Activated CD4-positive, alpha-beta T cell treated with anti-CD3 and anti-CD28 coated beads, Interleukin-10, Interleukin-2, amounts not matched to agents 100 ng/mL and 50 ng/mL, durations not matched to agents 16 hours and 8 hours (primary cell): Measurements from ENCODE around the gene TPM2.
A peak's percentile ranks its signal among the peaks of the same experiment; 100 is the strongest.

Experiments used
- DNase-seq: peaks from one replicate; pipeline ENCODE4 v3.0.0-alpha.2; 2020

TPM2 gene

DNA sequence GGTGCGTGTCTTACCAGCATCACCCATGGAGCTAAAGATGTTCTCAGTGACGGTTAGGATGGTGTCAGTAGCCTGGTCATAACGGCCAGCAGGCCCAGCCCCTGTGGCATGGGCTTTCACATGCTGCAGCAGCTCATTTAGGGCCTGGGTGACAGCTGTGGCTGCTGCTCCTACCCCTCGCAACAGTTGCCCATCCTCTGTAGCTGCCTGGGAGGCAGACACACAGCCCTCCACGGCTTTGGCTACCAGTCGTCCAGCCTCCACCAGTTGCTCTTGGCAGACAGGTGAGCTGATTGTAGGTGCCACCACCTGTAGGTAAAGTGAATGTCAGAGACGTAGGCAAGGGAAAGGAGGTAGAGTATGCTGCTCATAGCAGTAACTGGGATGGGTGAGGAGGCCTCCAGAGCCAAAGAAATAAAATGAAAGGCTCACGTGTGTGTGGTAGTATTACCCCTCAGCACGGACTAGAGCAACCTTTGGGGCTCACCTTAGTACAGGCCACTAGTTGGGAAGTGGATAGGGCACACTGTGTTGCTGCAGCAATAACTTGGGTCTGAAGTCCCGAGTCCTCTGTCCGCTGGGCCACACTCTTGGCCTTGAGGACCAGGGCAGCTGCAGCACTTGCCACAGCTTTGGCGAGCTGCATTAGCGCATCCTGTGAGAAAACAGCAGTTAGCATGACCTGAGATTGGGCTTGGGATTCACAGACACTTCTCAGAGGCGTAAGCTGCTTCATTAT lies 27.6 kb upstream of the TPM2 start:
- no peak for DNase-seq

DNA sequence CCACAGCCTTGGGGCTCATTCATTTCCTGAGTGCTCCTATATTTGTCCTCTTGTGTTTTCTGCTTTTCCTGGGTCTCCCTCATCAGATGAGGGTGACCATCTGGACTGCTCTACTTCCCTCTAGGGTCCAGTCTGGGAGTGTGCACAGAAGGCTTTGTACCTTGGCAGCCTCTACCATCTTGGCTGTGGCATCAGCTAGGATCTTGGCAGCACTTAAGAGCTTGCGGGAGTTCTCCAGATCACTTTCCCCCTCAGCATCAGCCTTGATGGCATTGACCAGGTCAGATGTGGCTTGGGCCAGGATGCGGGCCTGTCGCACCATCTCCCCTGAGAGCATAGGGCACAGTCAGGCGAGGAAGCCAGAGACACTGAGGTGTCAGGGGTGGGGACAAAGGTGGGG lies 26.5 kb upstream of the TPM2 start:
- no peak for DNase-seq

DNA sequence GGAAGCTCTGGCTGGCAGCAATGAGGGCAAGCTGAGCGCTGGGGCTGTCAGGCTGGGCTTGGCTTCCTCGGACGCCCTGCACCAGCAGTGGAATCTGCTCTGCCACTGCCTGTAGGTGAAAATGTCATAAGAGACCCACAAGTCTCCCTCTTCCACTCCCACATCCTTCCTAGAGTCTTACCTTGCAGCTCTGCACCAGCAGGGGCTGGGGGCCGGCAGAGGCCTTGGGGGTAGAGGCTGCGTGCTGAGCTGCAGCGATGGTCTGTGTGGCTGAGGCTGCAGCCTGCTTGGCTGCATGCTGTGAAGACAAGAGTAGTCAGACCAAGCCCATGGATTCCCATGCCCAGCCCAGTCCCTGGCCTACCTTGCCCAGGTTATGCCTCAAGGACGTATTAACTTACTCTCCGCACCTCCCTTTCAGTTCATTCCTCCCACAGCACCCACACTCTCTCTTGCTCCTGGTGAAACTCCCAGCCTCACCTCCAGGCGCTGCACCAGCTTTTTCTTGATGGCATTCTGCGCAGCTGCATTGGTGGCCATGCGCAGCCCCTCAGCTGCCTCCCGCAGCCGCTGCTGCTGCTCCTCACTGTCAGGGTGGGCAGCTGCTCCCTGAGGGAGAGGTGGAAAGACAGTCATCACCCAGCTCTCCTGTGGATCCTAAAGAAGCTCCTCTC lies 25.0 kb upstream of the TPM2 start:
- no peak for DNase-seq

DNA sequence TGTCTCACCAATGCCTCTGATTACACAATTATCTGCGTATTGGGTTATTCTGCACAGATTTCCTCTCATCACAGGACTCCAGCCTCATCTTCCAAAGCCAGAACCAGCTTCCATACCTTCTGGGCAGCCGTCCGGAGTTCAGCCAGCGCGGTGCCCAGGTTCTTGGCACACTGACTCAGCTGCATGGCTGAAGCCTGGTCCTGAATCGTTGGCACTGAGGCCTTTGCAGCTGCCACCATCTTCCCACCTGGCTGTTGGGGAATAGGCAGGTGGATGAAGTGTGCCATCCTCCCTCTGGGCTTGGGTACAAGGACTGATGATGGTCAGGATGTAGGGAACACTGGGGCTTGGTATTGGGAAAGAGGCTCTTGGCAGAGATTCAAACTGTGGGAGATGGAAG lies 24.4 kb upstream of the TPM2 start:
- DNase-seq: no peak

DNA sequence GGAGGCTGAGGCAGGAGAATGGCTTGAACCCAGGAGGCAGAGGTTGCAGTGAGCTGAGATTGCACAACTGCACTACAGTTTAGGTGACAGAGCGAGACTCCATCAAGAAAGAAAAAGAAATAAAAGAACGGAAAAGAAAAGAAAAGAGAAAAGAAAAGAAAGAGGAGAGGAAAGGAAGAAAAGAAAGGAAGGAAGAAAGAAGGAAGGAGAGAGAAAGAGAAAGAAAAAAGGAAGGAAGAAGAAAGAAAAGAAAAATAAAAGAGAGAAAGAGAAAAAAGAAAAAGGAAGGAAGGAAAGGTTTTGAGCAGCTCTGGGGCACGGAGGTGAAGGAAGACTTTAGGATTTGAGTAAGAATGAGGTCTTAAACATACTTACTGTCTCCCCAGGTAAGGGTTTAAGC lies 23.9 kb upstream of the TPM2 start:
- no peak for DNase-seq

DNA sequence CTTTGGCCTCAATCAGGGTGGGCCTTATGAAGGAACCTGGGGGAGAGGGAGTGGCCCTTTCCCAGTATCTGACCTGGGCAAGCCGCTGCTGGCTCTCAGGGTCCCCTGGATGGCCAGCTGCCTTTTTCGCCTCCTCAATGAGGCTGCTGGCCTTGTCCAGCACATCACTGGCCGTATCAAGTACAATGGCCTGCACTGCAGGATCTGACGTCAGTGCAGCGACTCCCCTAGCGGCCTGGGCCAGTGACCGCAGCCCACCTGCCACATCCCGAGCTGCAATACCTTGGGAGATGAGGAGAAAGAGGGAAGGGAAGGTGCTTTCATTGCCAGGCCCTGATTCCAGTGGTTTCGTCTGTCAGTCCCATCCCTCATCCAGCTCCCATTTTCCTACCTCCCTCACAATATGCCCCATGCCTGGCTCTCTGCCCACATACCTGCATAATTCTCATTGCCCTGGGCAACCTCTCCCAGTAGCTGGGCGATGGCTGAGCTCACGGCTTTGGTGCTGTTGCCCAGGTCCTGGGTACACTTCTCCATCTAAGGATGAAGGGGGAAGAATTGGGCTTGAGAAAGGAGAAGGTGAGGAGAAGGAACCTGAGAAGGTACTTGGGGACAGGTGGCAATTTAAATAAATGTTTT lies 23.2 kb upstream of the TPM2 start:
- no peak for DNase-seq

DNA sequence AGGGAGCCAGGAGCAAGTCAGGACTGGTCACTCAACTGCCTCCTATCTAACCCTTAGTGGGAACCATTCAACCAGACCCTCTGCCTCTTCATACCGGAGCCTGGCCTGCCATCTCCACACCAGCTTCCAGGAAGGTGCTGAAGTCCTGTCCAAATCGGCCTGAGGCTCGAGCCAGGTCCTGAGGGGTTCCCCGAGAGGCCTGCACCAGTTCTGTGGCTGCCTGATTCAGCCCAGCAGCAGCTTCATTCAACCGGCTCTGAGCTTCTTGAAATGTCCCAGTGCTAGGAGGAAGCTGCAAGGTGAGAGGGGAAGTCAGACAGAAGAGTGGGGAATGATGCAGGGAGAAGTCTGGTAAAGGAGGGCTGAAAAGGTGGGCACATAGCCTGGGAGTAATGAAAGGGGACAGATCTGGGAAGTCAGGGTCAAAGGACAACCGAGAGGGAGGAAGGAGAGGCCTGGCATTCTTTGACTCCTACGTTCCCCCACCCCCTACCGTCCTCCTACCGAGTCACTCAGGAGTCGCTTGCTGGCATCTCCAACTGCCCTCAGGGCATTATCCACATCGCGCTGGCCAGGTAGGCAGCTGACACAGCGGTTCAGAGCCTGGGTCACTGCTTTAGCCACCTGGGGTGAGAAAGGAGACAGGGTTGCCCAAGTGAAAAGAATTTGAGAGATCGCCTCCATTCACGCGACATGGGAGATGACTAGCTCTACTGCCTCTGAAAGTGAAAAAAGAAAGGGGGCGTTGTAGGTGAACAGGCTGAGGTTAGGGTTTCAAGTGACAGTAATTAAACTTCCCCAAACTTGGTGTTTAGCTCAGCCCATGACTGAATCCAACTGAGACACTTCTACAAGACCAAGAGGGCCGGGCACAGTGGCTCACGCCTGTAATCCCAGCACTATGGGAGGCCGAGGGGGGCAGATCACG lies 22.0 kb upstream of the TPM2 start:
- DNase-seq: no peak

DNA sequence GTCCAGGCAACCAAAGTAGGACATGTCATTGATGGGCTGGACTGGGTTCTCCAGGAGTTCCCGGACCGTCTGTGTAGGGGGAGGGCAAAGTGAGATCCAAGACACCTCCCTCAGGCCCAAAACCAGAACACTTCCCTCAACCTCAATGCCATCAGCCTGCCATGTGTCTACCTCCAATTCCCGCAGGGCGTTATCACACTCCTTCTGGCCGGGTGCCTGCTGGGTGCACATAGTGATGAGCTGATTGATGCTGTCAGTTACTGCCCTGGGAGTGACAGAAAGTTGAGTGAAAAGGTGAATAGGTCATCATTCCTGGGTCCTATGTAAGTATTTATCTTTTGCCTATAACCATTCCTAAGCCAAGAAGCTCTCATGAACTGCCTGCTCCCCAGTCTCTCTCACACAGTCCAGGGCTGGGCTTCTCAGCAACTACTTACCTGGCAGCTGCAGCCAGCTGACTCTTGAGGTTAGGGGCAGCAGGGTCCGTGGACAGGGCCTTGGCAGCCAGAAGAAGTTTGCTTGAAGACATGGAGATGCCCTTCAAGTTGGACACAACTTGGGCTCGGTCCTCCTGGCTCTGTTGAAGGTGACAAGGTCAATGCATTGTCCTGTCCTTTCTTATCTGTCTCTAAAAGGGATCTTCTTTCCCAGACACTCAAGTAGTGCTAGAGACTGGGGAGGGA lies 21.2 kb upstream of the TPM2 start:
- DNase-seq: no peak

DNA sequence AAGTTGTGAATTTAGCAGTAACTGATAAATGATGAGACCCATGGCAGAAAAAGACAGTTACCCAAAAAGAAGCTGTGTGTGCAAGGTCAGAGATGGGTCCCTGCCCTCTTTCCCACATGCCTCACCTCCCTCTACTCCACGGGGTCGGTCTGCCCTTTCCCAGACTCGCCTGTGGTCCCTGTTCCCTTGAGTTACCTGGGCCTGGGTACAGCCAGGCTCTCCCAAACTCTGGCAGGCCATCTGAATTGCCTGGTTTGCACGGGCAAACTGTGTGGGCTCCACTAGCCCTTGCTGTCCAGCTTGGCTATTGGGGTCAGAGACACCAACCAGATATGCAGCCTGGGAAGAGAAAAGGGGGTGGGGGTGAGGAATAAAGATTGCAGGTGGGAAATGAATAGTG lies 18.4 kb upstream of the TPM2 start:
- no peak for DNase-seq

DNA sequence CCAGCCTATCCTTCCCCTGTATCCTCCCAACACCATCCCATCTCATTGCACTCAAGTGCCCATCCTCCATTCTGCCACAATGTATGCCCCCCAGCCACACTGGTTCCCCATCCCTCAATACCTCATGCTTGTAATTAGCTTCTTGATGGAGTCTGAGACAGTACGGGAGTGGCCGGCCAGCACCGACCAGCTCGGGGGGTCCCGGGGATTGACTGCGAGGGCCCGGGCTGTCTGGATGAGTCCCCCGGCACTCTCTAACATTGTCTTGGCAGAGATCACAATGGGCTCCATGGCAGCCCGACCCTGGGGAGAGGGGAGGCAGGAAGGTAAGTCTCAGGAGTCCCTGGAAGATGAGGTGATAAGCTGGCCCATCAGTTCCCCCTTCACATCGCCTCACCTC lies 17.2 kb upstream of the TPM2 start:
- no peak for DNase-seq

DNA sequence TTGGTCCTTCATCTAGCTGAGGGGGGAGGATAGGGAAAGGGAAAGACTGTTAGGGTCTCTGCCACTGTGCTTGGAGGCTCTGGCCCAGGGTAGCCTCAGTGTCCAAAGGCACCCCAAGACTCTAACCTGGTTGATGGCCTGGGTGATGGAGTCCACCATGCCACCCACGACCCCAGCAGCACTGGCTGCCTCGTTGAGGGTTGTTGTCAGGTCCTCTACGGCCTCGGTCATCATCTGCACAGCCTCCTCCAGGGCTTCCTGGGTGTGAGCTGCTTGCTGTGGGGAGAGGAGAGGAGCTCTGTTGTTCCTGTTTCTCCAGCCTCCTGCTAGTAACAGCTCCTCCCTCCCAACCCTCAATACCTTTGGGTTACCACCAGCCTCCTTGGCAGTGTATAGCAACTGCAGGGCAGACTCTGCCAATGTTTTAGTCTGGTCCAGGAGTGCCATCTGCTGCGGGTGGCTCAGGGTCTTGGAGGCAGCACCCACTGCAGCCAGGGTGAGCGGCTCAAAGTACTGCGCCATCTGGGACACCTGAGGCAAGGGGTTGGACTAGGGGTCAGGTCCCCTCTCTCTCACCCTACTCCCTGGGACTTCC lies 16.2 kb upstream of the TPM2 start:
- no peak for DNase-seq

DNA sequence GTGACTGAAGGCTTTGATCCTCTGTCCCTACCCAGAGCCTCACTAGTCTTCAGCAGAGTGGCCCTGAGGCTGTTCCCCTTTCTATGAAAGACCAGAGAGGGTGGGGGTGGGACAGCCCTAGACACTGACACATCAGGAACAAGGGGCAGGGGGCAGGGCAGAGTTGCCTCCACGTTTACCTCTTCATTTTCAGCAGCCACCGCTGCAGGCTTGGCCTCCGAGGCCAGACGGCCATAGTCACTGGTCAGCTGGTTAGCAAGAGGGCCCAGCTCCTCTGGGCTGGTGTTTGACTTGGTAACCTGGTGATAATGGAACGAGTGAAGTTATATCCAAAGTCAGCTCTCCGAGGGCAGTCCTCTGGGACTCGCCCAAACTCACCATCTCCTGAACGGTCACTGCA lies 15.6 kb upstream of the TPM2 start:
- DNase-seq: no peak

DNA sequence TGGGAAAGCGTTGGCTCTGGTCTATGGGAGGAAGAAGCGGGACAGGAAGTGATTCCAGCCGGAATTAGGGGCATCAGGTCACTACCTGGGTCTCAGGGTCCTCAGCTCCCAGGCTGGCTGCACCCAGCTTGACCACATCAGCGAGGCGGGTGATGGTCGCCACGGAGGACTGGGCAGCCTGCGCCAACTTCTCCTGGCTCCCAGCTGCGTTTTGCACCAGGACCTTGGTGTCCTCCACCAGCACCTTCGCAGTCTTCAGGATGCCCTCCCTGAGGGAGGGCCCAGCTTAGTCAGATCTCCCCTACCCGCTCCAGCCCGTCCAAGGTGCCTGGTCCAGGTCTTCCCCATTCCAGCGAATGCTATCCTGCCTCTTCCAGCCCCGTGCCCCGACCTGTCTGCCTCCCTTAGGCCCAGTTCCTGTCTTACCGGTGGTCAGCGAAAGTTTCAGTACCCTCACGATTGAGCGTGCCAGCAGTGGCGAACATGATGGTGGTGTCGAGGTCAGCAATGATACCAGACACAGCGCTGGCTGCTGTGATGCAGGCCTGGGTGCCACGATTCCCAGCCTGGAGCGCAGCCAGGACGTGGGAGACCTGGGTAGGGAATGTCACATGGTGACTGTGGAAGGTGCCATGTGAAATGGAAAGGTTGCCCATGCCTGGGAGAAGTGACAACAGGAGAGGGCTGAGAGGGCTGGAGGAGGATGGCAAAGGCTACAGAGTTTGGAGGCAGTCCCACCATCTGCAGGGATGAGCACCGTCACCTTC lies 14.4 kb upstream of the TPM2 start:
- no peak for DNase-seq

DNA sequence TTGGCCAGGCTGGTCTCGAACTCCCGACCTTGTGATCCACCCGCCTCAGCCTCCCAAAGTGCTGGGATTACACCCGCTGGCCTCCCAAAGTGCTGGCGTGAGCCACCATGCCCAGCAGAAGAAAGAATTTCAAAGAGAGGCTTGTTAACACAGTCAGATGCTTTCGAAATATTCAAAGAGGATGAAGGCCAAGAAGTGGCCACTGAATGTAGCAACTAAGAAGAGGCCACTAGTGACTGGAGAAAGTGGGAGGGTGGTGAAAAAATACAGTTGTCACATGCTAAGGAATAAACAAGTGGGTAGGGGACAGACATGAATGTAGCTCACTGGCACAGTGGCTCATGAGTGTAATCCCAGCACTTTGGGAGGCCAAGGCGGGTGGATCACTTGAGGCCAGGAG lies 13.0 kb upstream of the TPM2 start:
- DNase-seq: no peak

DNA sequence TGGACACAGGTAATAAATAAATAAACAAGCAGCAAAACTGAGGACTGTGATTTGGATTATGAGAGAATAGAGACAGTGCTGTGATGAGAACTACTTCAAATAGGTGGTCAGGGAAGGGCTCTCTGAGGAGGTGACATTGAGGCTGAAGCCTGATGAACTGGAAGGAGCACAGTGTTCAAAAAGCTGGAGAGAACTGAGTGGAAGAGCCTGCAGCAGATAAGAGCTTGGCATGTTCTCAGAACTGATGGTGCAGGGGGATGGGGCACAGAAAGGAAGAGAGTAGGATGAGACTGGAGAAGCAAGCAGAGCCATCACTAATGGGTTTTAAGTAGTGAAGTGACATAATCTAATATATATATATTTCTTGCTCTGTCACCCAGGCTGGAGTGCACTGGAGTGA lies 11.2 kb upstream of the TPM2 start:
- DNase-seq: no peak

DNA sequence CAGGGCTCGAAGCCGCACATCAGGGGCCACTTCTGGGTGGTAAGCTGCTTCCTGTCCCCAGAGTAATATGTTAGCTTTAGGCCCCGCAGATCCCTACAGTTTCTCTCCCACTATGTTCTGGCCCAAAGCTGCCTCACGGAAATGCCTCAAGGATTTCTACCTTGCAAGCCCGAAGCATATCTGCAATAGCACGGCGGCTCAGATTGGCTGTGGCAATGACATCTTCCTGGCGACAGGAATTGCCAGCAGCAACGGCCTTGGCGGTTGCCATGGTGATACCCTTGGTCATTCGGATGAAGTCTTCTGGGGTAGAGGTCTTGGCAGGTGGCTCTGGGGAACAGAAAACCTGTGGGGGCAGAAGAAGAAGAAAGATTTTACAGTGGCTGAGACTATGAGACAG lies 10.3 kb upstream of the TPM2 start:
- DNase-seq: no peak

DNA sequence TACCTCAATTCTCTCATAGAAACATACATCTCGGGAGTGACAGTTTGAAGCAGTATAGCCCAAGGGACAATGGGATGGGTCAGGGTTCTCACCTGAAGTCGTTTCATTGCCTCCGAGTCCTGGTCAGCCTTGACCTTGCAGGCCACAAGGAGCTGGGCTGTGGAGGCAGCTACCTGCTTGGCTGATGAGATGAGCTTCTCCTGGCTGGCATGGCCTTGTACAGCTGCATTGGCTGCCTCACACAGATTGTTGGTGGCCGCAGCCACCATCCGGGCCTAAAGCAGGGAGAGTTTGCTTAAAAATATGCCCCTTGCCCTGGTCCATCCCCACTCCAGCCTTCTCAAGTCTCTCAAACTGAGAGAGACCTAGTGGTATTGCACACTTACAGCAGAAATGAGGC lies 8.5 kb upstream of the TPM2 start:
- DNase-seq: no peak

DNA sequence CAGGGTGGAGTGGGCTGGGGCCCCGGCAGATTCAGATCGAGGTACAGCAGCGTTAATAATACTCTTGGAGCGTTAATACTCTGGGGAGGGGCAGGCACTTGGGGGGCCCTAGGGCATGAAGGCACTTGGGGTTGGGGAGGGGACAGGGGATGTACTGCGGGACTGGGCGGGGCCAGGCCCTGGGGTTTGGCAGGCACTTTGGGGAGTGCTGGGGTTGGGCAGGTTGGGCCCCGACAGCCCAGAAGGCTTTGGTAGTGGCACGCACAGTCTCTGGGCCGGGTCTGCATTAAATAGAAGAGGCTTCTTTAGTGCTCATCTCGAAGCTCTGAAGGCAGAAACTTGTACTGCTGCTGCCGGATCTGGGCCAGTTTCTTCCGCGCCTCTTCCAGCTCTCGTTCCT lies 7.8 kb upstream of the TPM2 start:
- DNase-seq: no peak

DNA sequence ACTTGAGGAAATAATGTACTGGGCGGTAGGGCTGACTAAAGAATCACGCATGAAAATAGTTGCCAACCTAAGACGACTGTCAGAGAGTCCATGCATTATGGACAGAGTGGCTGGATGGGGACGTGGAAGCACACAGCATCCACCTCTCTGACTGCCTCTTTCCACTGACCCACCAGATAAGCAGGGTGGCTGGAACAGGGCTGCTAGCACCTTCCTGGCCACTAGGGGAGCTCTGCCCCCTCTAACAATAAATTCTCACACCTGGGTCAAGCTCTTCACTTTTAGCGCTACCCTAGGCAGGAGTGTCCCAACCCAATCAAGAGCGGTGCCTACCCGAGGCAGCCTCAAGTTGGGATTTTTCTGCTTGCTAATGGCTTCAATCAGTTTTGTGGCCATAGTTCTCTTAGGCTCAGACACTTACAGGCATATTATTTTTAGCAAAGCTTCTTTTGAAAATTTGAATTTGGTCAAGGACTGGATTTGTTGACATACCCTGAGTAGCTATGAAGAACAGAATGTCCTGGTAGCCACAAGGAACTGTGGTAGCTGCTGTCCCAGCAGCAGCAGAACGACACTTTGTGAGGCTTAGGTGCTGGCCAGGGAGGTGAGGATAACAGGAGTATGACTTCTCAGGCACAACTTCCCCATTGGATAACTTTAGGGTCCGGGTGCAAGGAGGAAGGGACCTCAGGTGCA lies 6.9 kb upstream of the TPM2 start:
- DNase-seq: peak; percentile 66

DNA sequence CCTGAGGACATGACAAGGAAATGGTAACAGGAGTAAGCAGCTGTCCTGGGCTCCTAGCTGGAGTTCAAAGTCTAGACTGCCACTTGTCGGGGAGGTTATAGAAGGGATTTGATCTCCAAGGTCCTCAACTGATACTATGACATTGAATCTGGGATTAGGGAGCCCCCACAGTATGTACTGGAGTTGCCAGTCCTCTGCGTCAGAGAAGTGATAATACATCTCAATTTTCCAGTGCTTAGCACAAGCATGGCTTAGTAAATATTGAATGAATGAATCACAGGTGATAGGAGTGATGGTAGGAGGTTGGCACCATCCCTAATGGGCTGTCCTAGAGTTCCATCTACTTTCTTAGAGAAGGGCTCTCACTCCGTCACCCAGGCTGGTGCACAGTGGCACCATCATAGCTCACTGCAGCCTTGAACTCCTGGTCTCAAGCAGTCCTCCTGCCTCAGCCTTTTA lies 6.2 kb upstream of the TPM2 start:
- DNase-seq: no peak
